Suprapubic skin (tissue), 4 donors: ENCODE data around the gene PDLIM4. TPM values are rescaled to one million over a fixed set of nuclear protein-coding genes. Genes with fewer than 3 reads are reported as not detected.

Experiments used
- DNase-seq, 2 donors: peaks; one replicate each; pipeline ENCODE4 v3.0.0-alpha.2; 2019; ENCODE audit warnings: low spot score in 2 of 2
- H3K27ac ChIP-seq: fragments of 200-600 bp; sonication (generic); one replicate; pipeline ENCODE4 v1.5.1; 2019
- H3K27me3 ChIP-seq: fragments of 200-600 bp; sonication (generic); one replicate; pipeline ENCODE4 v1.5.1; 2019
- H3K36me3 ChIP-seq: fragments of 200-600 bp; sonication (generic); one replicate; pipeline ENCODE4 v1.5.1; 2019
- H3K4me1 ChIP-seq: fragments of 200-600 bp; sonication (generic); one replicate; pipeline ENCODE4 v1.5.1; 2019
- H3K4me3 ChIP-seq: fragments of 200-600 bp; sonication (generic); one replicate; pipeline ENCODE4 v1.5.1; 2019; ENCODE audit warnings: mild to moderate bottlenecking
- H3K9me3 ChIP-seq: fragments of 200-600 bp; sonication (generic); one replicate; pipeline ENCODE4 v1.5.1; 2019
- CTCF ChIP-seq, 2 donors: fragments of 200-600 bp in 1 of 2; fragments of 450-650 bp in 1 of 2; sonication (generic) in 1 of 2; IDR thresholded peaks; one replicate each; pipeline ENCODE4 v1.5.1; 2016 to 2019; ENCODE audit warnings: antibody characterized with exemption in 2 of 2, mild to moderate bottlenecking in 1 of 2, moderate library complexity in 1 of 2
- EP300 ChIP-seq: sonication (generic); formaldehyde crosslinking; IDR thresholded peaks from one replicate; pipeline ENCODE4 v1.6.1; 2017; ENCODE audit warnings: antibody characterized with exemption
- POLR2A ChIP-seq, 2 donors: fragments of 450-650 bp; IDR thresholded peaks; one replicate each; pipeline ENCODE4 v1.6.1; 2017; ENCODE audit warnings: antibody characterized with exemption in 2 of 2, mild to moderate bottlenecking in 2 of 2, moderate library complexity in 2 of 2
- POLR2AphosphoS5 ChIP-seq, 3 donors: sonication (generic); formaldehyde crosslinking; IDR thresholded peaks; one replicate each; pipeline ENCODE4 v1.6.1; 2017; ENCODE audit warnings: antibody characterized with exemption in 3 of 3
- WGBS: methylation state at CpG from one replicate; pipeline ENCODE4 v1.1.5; 2018; 5-methylcytosine and 5-hydroxymethylcytosine counted together
- total RNA-seq, 4 donors: library from RNA; depleted of rRNA; stranded (reverse); fragments of >200 nt; gene quantifications; one replicate each; pipeline ENCODE4 v1.1.0, GENCODE V29; 2016

The PDLIM4 gene
- total RNA-seq, 4 donors from 2014 or later: 110 to 128 (median 114) TPM

GRCh38 chr5:132227485-132228240 is 29.8 kb upstream of the PDLIM4 start, which contains the start of gene P4HA2:
P4HA2 (minus strand) TSS chr5:132227853; CDS start chr5:132218626, 9,227 bp downstream.
- DNase-seq: peak; percentile 86 to 89
- Histone ChIP-seq H3K4me1 (peaks cover 56% of the 10 kb centered on the region), H3K27ac (peak within 1 kb of the TSS; percentile 91), H3K27me3 (no peaks in the 10 kb centered on the region), H3K36me3 (no peaks in the 10 kb centered on the region), H3K4me3 (peak within 1 kb of the TSS; percentile 79), H3K9me3 (no peaks in the 10 kb centered on the region)
- no CpG with 5 or more reads among the region's 92 CpGs for WGBS
- no peak for TF ChIP-seq POLR2AphosphoS5 (IDR thresholded peaks at IDR 0.05)
- peak in 1 of 2 donors; percentile 31 for TF ChIP-seq CTCF (IDR thresholded peaks at IDR 0.05)

- H3K9me3 ChIP-seq: no peaks in the 10 kb centered on the region
- peak; percentile 61 to 77 for DNase-seq
- H3K4me3 ChIP-seq: peak overlapping the region; percentile 79
- no peak for TF ChIP-seq POLR2A (IDR thresholded peaks at IDR 0.05)
- TF ChIP-seq CTCF (IDR thresholded peaks at IDR 0.05): no peak
- TF ChIP-seq POLR2AphosphoS5 (IDR thresholded peaks at IDR 0.05): no peak
- no peak for TF ChIP-seq EP300
- H3K27ac ChIP-seq: peak overlapping the region; percentile 91
- 71% methylated on average over 21 of the region's 27 CpGs for WGBS
- H3K36me3 ChIP-seq: no peaks in the 10 kb centered on the region
- H3K4me1 ChIP-seq: peaks cover 49% of the 10 kb centered on the region
- no peaks in the 10 kb centered on the region for H3K27me3 ChIP-seq
These were observed 29.1 kb upstream of the PDLIM4 start for GRCh38 chr5:132228241-132229035.

- DNase-seq: peak; percentile 22 to 37
- Histone ChIP-seq H3K27me3 (no peaks in the 10 kb centered on the region), H3K4me3 (no peak overlapping the region), H3K27ac (no peak overlapping the region), H3K9me3 (no peaks in the 10 kb centered on the region), H3K36me3 (no peaks in the 10 kb centered on the region), H3K4me1 (peaks cover 41% of the 10 kb centered on the region)
- TF ChIP-seq EP300 (no peak), CTCF (IDR thresholded peaks at IDR 0.05) (no peak), POLR2AphosphoS5 (IDR thresholded peaks at IDR 0.05) (no peak), POLR2A (IDR thresholded peaks at IDR 0.05) (no peak)
- 94% methylated on average over 5 of the region's 5 CpGs for WGBS
These were observed 28.3 kb upstream of the PDLIM4 start for GRCh38 chr5:132229236-132229635.

- DNase-seq: peak; percentile 13 to 22
- H3K27me3 ChIP-seq: no peaks in the 10 kb centered on the region
- no peak overlapping the region for H3K27ac ChIP-seq
- H3K4me3 ChIP-seq: no peak overlapping the region
- peaks cover 24% of the 10 kb centered on the region for H3K4me1 ChIP-seq
- TF ChIP-seq CTCF (IDR thresholded peaks at IDR 0.05) (no peak), EP300 (no peak), POLR2AphosphoS5 (IDR thresholded peaks at IDR 0.05) (no peak), POLR2A (IDR thresholded peaks at IDR 0.05) (no peak)
- WGBS: 92% methylated on average over 9 of the region's 9 CpGs
- H3K9me3 ChIP-seq: no peaks in the 10 kb centered on the region
- H3K36me3 ChIP-seq: no peaks in the 10 kb centered on the region
These were observed 26.6 kb upstream of the PDLIM4 start for GRCh38 chr5:132230871-132231270.

- Histone ChIP-seq H3K9me3 (no peaks in the 10 kb centered on the region), H3K36me3 (no peaks in the 10 kb centered on the region), H3K27me3 (no peaks in the 10 kb centered on the region), H3K4me1 (peaks cover 8% of the 10 kb centered on the region), H3K27ac (no peak overlapping the region), H3K4me3 (no peak overlapping the region)
- 79% methylated on average over 3 of the region's 3 CpGs for WGBS
- DNase-seq: peak in 1 of 2 donors; percentile 4
- TF ChIP-seq EP300 (no peak), POLR2A (IDR thresholded peaks at IDR 0.05) (no peak), CTCF (IDR thresholded peaks at IDR 0.05) (no peak), POLR2AphosphoS5 (IDR thresholded peaks at IDR 0.05) (no peak)
These were observed 25.0 kb upstream of the PDLIM4 start for GRCh38 chr5:132232465-132232864.
